ENCODE data around the gene HOXC5.
"Not testable (repeated sequence)": the region's sequence is repeated elsewhere in the genome, so short reads cannot be mapped to it uniquely, and the experiment has no call there.

- not testable (repeated sequence) for TF ChIP-seq CTCF (conservative IDR thresholded peaks at IDR 0.05); EZH2 (IDR thresholded peaks at IDR 0.05; ENCODE audit: low read depth)
These were observed 9.2 kb downstream of the HOXC5 start for GRCh38 chr12:54042033-54042432.
